ENCODE data around the gene LRFN3. TPM values are rescaled to one million over a fixed set of nuclear protein-coding genes. Genes with fewer than 3 reads are reported as not detected.
"Not testable (repeated sequence)": the region's sequence is repeated elsewhere in the genome, so short reads cannot be mapped to it uniquely, and the experiment has no call there.

The LRFN3 gene
- total RNA-seq, 1 donor from 2014 or later = 3.6 TPM

GRCh38 chr19:35907377-35907745 lies 28.8 kb upstream of the LRFN3 start:
- no peak for DNase-seq

DNA sequence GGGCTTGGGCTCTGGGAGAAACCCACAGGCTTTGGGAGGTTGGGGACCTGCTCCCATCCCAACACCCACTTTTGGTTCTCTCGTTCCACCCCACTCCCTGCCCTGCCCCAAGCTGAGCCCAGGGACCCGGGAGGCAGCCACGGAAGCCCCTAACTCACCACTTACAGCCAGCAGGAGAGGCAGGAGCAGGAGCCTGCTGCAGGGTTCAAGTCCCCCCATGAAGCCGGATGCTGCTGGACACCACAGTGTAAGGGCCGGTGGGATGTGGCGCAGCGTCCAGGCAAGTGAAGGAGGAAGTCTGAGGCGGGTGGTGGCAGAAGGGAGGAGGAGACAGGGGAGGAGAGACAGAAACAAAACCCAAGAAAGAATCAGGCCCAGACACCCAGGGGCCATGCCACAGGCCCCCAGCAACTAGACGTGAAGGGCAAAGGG lies 28.1 kb upstream of the LRFN3 start, which contains the start of gene TYROBP:
Gene TYROBP, minus strand, starts transcription at position 286 of the 432 bp plus-strand sequence. Its CDS starts 67 bp downstream, at position 219.
- DNase-seq = no peak

- DNase-seq = no peak
Observed at GRCh38 chr19:35908973-35909683, 27.0 kb upstream of the LRFN3 start.

GRCh38 chr19:35909684-35910035 lies 26.5 kb upstream of the LRFN3 start:
- no peak for DNase-seq

GRCh38 chr19:35910355-35910754 lies 25.8 kb upstream of the LRFN3 start:
- DNase-seq = not testable (repeated sequence)

- DNase-seq = no peak
Observed at GRCh38 chr19:35911173-35911572, 25.0 kb upstream of the LRFN3 start.

- no peak for DNase-seq
Observed at GRCh38 chr19:35911790-35912189, 24.4 kb upstream of the LRFN3 start.

- no peak for DNase-seq
Observed at GRCh38 chr19:35913589-35913988, 22.6 kb upstream of the LRFN3 start.

- no peak for DNase-seq
Observed at GRCh38 chr19:35915443-35915842, 20.7 kb upstream of the LRFN3 start.

GRCh38 chr19:35919306-35919705 lies 16.9 kb upstream of the LRFN3 start:
- no peak for DNase-seq

GRCh38 chr19:35921012-35921411 lies 15.2 kb upstream of the LRFN3 start:
- no peak for DNase-seq

GRCh38 chr19:35925501-35925900 lies 10.7 kb upstream of the LRFN3 start:
- DNase-seq = no peak

- DNase-seq = no peak
Observed at GRCh38 chr19:35928507-35928906, 7.7 kb upstream of the LRFN3 start.

DNA sequence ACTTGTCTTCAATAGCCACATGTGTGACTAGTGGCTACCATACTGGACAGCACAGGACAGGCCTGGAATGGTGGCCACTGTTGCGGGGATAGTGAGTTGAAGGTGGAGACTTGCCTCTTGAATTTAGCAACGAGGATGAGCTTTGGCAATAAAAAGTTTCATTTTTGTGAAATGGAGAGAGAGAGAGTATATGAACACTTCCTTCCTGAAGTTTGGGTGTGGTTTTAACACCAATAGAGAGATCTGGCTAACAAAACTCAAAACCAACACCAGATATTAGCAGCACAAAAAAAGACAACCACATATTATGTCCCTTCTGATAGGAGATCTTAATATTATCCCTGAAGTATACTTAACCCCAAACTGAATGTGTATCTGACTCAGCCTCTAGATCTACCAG lies 6.3 kb upstream of the LRFN3 start:
- DNase-seq = no peak

DNA sequence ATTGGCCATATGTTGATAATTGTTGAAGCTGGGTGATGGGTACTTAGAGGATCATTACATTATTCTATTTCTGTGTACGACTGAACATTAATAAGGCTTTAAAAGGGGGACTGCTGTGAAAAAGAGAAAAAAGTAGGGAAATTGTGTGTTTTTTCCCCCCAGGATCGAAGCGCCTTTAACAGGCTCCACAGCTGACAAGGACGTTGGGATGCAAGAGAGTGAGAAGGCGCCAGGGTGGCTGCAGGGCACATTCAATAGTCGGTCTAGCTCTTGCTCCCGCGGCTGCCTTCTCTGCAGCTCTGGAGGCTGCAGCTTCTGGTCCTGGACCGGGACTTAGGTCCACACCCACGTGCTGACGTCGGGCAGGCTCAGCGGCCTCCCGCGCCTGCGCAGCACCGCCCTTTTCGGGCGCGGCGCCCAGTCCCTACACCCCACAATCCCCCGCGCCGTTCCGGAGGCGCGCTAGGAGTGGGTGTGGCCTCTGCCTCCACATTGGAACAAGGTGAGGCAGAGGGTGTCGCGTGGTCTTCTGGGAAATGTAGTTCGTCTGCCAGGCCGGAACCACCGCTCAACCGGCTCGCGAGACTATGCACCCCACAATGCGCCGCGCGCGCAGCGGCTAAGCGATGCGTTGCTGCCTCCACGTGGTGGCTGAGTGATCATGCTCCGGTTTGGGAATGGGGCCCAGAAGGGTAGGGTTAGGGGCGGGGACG lies 4.9 kb upstream of the LRFN3 start:
- DNase-seq = peak; percentile 100

DNA sequence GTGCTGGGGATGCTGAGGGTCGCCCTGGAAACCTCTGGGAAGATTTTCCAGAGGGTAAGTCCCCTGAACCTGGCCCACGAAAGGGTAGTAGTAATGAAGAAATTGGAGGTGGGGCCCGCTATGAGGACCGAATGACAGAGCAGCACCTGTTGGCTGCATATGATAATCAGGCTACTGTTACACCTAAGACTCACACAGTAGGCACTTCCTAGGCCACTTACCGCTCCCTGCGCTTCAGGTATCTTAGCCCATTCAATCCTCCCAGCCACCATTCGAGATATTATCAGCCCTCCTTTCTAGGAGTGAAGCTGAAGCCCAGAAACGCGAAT lies 4.3 kb upstream of the LRFN3 start:
- no peak for DNase-seq

DNA sequence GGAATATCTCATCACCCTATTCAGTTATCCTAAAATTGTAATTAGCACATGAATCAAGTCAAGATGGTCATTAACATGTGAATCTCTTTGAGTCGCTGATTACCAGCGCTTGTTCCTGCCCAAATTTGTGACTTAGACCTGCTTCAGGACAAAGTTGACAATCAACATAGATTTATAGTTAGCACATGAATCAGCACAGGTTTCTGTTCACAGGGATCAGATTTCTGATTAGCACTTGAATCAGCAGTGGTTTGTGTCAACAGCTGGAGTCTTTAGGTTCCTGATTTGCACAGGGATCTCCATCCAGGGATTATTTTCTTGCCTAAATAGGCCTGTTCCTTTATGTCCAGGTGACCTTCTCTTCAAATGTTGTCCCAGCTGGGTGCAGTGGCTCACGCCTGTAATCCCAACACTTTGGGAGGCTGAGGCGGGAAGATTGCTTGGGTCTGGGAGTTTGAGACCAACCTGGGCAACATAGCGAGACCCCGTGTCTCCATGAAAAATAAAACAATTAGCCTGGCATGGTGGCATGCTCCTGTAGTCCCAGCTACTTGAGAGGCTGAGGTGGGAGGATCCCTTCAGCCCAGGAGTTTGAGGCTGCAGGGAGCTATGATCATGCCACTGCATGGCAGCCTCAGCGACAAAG lies 3.8 kb upstream of the LRFN3 start:
- no peak for DNase-seq

- DNase-seq = no peak
Observed at GRCh38 chr19:35936738-35937268, 629 bp downstream of the LRFN3 start.

- no peak for DNase-seq
Observed at GRCh38 chr19:35937345-35938281, 1.4 kb downstream of the LRFN3 start.

- DNase-seq = no peak
Observed at GRCh38 chr19:35938282-35939224, 2.4 kb downstream of the LRFN3 start.
